Activated CD4-positive, alpha-beta memory T cell treated with anti-CD3 and anti-CD28 coated beads, Interleukin-2, amount 10 ng/mL, durations not matched to agents 7 days and 5 days (primary cell): ENCODE data around the gene LILRB5. TPM values are rescaled to one million over a fixed set of nuclear protein-coding genes. Genes with fewer than 3 reads are reported as not detected.
"Not testable (repeated sequence)": the region's sequence is repeated elsewhere in the genome, so short reads cannot be mapped to it uniquely, and the experiment has no call there.

ENCODE experiments used
- CTCF ChIA-PET: fragments of 350-600 bp; sonication (Branson Sonifier 250); formaldehyde crosslinking; loops from one replicate; lab custom pipeline; 2021; ENCODE audit warnings: antibody characterized with exemption, inconsistent platforms; lab: Charles Lee
- POLR2A ChIA-PET: fragments of 350-600 bp; sonication (Branson Sonifier 250); formaldehyde crosslinking; loops from one replicate; lab custom pipeline; 2021; ENCODE audit warnings: antibody characterized with exemption; lab: Charles Lee
- DNase-seq: peaks from one replicate; pipeline ENCODE4 v3.0.0-alpha.2; 2020
- H3K27ac Mint-ChIP-seq: one replicate; pipeline ENCODE4 v1.8.0; 2021; ENCODE audit warnings: mild to moderate bottlenecking, mixed read lengths
- H3K27me3 Mint-ChIP-seq: one replicate; pipeline ENCODE4 v1.8.0; 2021; ENCODE audit warnings: mixed read lengths
- H3K36me3 Mint-ChIP-seq: one replicate; pipeline ENCODE4 v1.8.0; 2021; ENCODE audit warnings: low read depth, mixed read lengths
- H3K4me1 Mint-ChIP-seq: one replicate; pipeline ENCODE4 v1.8.0; 2021; ENCODE audit warnings: mixed read lengths
- H3K4me3 Mint-ChIP-seq: one replicate; pipeline ENCODE4 v1.8.0; 2021; ENCODE audit warnings: mild to moderate bottlenecking, mixed read lengths
- H3K9me3 Mint-ChIP-seq: one replicate; pipeline ENCODE4 v1.8.0; 2021; ENCODE audit warnings: mixed read lengths
- total RNA-seq, 2 experiments: library from RNA; stranded (reverse); gene quantifications; one replicate each; pipeline ENCODE4 v1.2.3, GENCODE V29; 2021

The LILRB5 gene
- total RNA-seq, 2 experiments from 2014 or later = not detected

- POLR2A ChIA-PET, H3K36me3 Mint-ChIP-seq, DNase-seq, H3K4me3 Mint-ChIP-seq, H3K27ac Mint-ChIP-seq, H3K9me3 Mint-ChIP-seq, CTCF ChIA-PET: not testable (repeated sequence)
- Mint-ChIP-seq H3K27me3 (peaks cover 24% of the 10 kb centered on the region), H3K4me1 (peaks cover 19% of the 10 kb centered on the region)
Measured at GRCh38 chr19:54224619-54225018, 32.5 kb downstream of the LILRB5 start.

- POLR2A ChIA-PET, CTCF ChIA-PET, H3K4me3 Mint-ChIP-seq, H3K9me3 Mint-ChIP-seq, H3K36me3 Mint-ChIP-seq, DNase-seq, H3K27ac Mint-ChIP-seq: not testable (repeated sequence)
- H3K4me1 Mint-ChIP-seq = peaks cover 19% of the 10 kb centered on the region
- peaks cover 20% of the 10 kb centered on the region for H3K27me3 Mint-ChIP-seq
Measured at GRCh38 chr19:54223937-54224281, 33.2 kb downstream of the LILRB5 start.

GRCh38 chr19:54223277-54223936, 33.7 kb downstream of the LILRB5 start:
- H3K9me3 Mint-ChIP-seq, CTCF ChIA-PET, H3K36me3 Mint-ChIP-seq, DNase-seq, POLR2A ChIA-PET: not testable (repeated sequence)
- peaks cover 19% of the 10 kb centered on the region for H3K4me1 Mint-ChIP-seq
- peaks cover 18% of the 10 kb centered on the region for H3K27me3 Mint-ChIP-seq
- H3K27ac Mint-ChIP-seq = peak overlapping the region; percentile 59
- H3K4me3 Mint-ChIP-seq = peak overlapping the region; percentile 59

- POLR2A ChIA-PET, H3K36me3 Mint-ChIP-seq, CTCF ChIA-PET, H3K9me3 Mint-ChIP-seq: not testable (repeated sequence)
- peak within 1 kb of the TSS; percentile 59 for H3K4me3 Mint-ChIP-seq
- peaks cover 14% of the 10 kb centered on the region for H3K27me3 Mint-ChIP-seq
- peak within 1 kb of the TSS; percentile 59 for H3K27ac Mint-ChIP-seq
- H3K4me1 Mint-ChIP-seq = peaks cover 19% of the 10 kb centered on the region
- peak; percentile 41 for DNase-seq
Measured at GRCh38 chr19:54222474-54223276, 34.4 kb downstream of the LILRB5 start, which contains the start of gene LILRB3. Gene LILRB3, minus strand, starts transcription at chr19:54223007. Its CDS starts 31 bp downstream, at chr19:54222976.

GRCh38 chr19:54221947-54222346, 35.1 kb downstream of the LILRB5 start:
- CTCF ChIA-PET, DNase-seq, H3K9me3 Mint-ChIP-seq, POLR2A ChIA-PET, H3K4me3 Mint-ChIP-seq, H3K27ac Mint-ChIP-seq, H3K36me3 Mint-ChIP-seq: not testable (repeated sequence)
- peaks cover 19% of the 10 kb centered on the region for H3K4me1 Mint-ChIP-seq
- H3K27me3 Mint-ChIP-seq = peaks cover 12% of the 10 kb centered on the region

GRCh38 chr19:54219702-54220101, 37.4 kb downstream of the LILRB5 start:
- H3K9me3 Mint-ChIP-seq, H3K27ac Mint-ChIP-seq, CTCF ChIA-PET, POLR2A ChIA-PET, H3K4me3 Mint-ChIP-seq, DNase-seq, H3K27me3 Mint-ChIP-seq: not testable (repeated sequence)
- H3K36me3 Mint-ChIP-seq = peaks cover 11% of the 10 kb centered on the region
- H3K4me1 Mint-ChIP-seq = peaks cover 19% of the 10 kb centered on the region

GRCh38 chr19:54218960-54219661, 38.0 kb downstream of the LILRB5 start:
- Mint-ChIP-seq H3K36me3 (peaks cover 12% of the 10 kb centered on the region), H3K27me3 (peaks cover 7% of the 10 kb centered on the region), H3K27ac (no peak overlapping the region), H3K4me3 (no peak overlapping the region), H3K4me1 (peaks cover 19% of the 10 kb centered on the region), H3K9me3 (no peaks in the 10 kb centered on the region)
- no peak for DNase-seq
- ChIA-PET CTCF (no interaction called here), POLR2A (no interaction called here)

- peaks cover 10% of the 10 kb centered on the region for H3K4me1 Mint-ChIP-seq
- CTCF ChIA-PET = no interaction called here
- H3K27me3 Mint-ChIP-seq = peaks cover 2% of the 10 kb centered on the region
- DNase-seq = no peak
- peaks cover 14% of the 10 kb centered on the region for H3K36me3 Mint-ChIP-seq
- no peaks in the 10 kb centered on the region for H3K9me3 Mint-ChIP-seq
- no peak overlapping the region for H3K4me3 Mint-ChIP-seq
- no peak overlapping the region for H3K27ac Mint-ChIP-seq
- POLR2A ChIA-PET = no interaction called here
Measured at GRCh38 chr19:54218259-54218658, 38.8 kb downstream of the LILRB5 start.

GRCh38 chr19:54217517-54218247, 39.4 kb downstream of the LILRB5 start:
- peaks cover 19% of the 10 kb centered on the region for H3K36me3 Mint-ChIP-seq
- H3K27me3 Mint-ChIP-seq, H3K4me1 Mint-ChIP-seq, POLR2A ChIA-PET, H3K9me3 Mint-ChIP-seq, H3K4me3 Mint-ChIP-seq, CTCF ChIA-PET, DNase-seq, H3K27ac Mint-ChIP-seq: not testable (repeated sequence)

- peaks cover 5% of the 10 kb centered on the region for H3K4me1 Mint-ChIP-seq
- ChIA-PET CTCF (interaction anchor here (0.7 kb wide), 1 partner anchor 41 kb away, joined by 3 read pairs; no protein-coding TSS in a partner anchor), POLR2A (no interaction called here)
Measured at GRCh38 chr19:54216869-54217268, 40.2 kb downstream of the LILRB5 start.

GRCh38 chr19:54214734-54215133, 42.3 kb downstream of the LILRB5 start:
- H3K27me3 Mint-ChIP-seq, H3K9me3 Mint-ChIP-seq, CTCF ChIA-PET, H3K27ac Mint-ChIP-seq, POLR2A ChIA-PET, DNase-seq, H3K4me3 Mint-ChIP-seq: not testable (repeated sequence)
- Mint-ChIP-seq H3K4me1 (peaks cover 23% of the 10 kb centered on the region), H3K36me3 (peaks cover 33% of the 10 kb centered on the region)

More at GRCh38 chr19:54216869-54217268, 40.2 kb downstream of the LILRB5 start:
- Mint-ChIP-seq H3K27ac (no peak overlapping the region), H3K27me3 (no peaks in the 10 kb centered on the region), H3K36me3 (peaks cover 21% of the 10 kb centered on the region), H3K4me3 (no peak overlapping the region), H3K9me3 (no peaks in the 10 kb centered on the region)
- no peak for DNase-seq

- H3K27me3 Mint-ChIP-seq, H3K9me3 Mint-ChIP-seq, POLR2A ChIA-PET, H3K4me3 Mint-ChIP-seq, DNase-seq, CTCF ChIA-PET, H3K27ac Mint-ChIP-seq: not testable (repeated sequence)
- Mint-ChIP-seq H3K4me1 (peaks cover 28% of the 10 kb centered on the region), H3K36me3 (peaks cover 32% of the 10 kb centered on the region)
Measured at GRCh38 chr19:54214217-54214616, 42.9 kb downstream of the LILRB5 start.
